K562 (cell line): ENCODE results near the gene BBS1. TPM values are rescaled to one million over a fixed set of nuclear protein-coding genes. Genes with fewer than 3 reads are reported as not detected.

ENCODE experiments used
- ATAC-seq: fragments of 200-7000 bp; cut with Tn5 transposase; 3 replicates; pipeline ENCODE4 v1.9.1; 2020; ENCODE audit warnings: moderate library complexity
- BruUV-seq: library from RNA; stranded (reverse); fragments of 400-500 nt; replicated peaks from 2 replicates; lab custom pipeline; 2021; lab: Mats Ljungman, UMichigan
- CTCF ChIA-PET: fragments of 300-600 bp; formaldehyde crosslinking; extraction: SDS; loops from one replicate; lab custom pipeline; 2021; ENCODE audit warnings: low intra/inter-chr PET ratio; lab: Yijun Ruan, JAX
- POLR2A ChIA-PET: fragments of 300-600, 350-650 bp; sonication (Branson Sonifier 250); formaldehyde crosslinking; extraction: SDS; loops from one replicate; lab custom pipeline; 2021; ENCODE audit warnings: antibody characterized with exemption, inconsistent platforms; lab: Yijun Ruan, JAX
- DNase-seq, 4 experiments: peaks; one replicate each; pipeline versions ENCODE4 v3.0.0 to v3.0.0-alpha.2; 2011 to 2018; ENCODE audit warnings: low spot score in 3 of 4, mixed read lengths in 3 of 4; ENCODE audit errors: extremely low read depth in 1 of 4
- FAIRE-seq: peaks from 2 replicates; lab custom pipeline; 2011; peaks lifted over from hg19 to GRCh38; lab: Jason Lieb, UNC
- H2AFZ ChIP-seq: 2 replicates; pipeline ENCODE4 v1.6.0; 2011; ENCODE audit warnings: low read depth, low read length, control low read depth, inconsistent platforms
- H3K27ac ChIP-seq: fragments of 200-600 bp; 3 replicates; pipeline ENCODE4 v1.8.0; 2011; ENCODE audit warnings: low read depth, mild to moderate bottlenecking, control low read depth, inconsistent platforms, low read length, moderate library complexity, mixed read lengths; ENCODE audit errors: extremely low read depth
- H3K27me3 ChIP-seq, 2 experiments: fragments of 300-600 bp in 1 of 2; 2 replicates in 1 of 2; 3 replicates in 1 of 2; pipeline versions ENCODE4 v1.6.0 to v1.8.0; 2011; ENCODE audit warnings: inconsistent platforms in 2 of 2, low read length in 2 of 2, mild to moderate bottlenecking in 1 of 2, mixed read lengths in 1 of 2, moderate library complexity in 1 of 2; ENCODE audit not compliant: control insufficient read depth in 2 of 2, insufficient read depth in 2 of 2
- H3K36me3 ChIP-seq: fragments of 300-600 bp; 3 replicates; pipeline ENCODE4 v1.8.0; 2011; ENCODE audit warnings: mild to moderate bottlenecking, low read length, inconsistent platforms; ENCODE audit not compliant: control insufficient read depth, insufficient read depth
- H3K4me1 ChIP-seq, 2 experiments: fragments of 200-600 bp in 1 of 2; replicated peaks in 1 of 2; 2 replicates in 1 of 2; 3 replicates in 1 of 2; pipeline versions ENCODE4 v1.5.1 to v1.8.0; 2011; ENCODE audit warnings: inconsistent platforms in 2 of 2, low read length in 2 of 2, mild to moderate bottlenecking in 1 of 2, mixed read lengths in 1 of 2, moderate library complexity in 1 of 2; ENCODE audit not compliant: control insufficient read depth in 2 of 2, insufficient read depth in 2 of 2
- H3K4me2 ChIP-seq: 2 replicates; pipeline ENCODE4 v1.6.1; 2011; ENCODE audit warnings: low read length, control low read depth, inconsistent platforms, mixed read lengths; ENCODE audit not compliant: insufficient read depth
- H3K4me3 ChIP-seq: fragments of 200-600 bp; sonication (generic), shearing (Covaris generic); 2 replicates; pipeline ENCODE4 v1.5.1; 2016; ENCODE audit warnings: control low read depth, inconsistent platforms
- H3K79me2 ChIP-seq: fragments of 200-600 bp; 3 replicates; pipeline ENCODE4 v1.8.0; 2011; ENCODE audit warnings: low read length, inconsistent platforms; ENCODE audit not compliant: control insufficient read depth, insufficient read depth
- H3K9ac ChIP-seq, 2 experiments: 2 replicates each; pipeline versions ENCODE4 v1.6.0 to v1.6.1; 2011; ENCODE audit warnings: low read depth in 2 of 2, low read length in 2 of 2, control low read depth in 1 of 2, inconsistent platforms in 1 of 2, mild to moderate bottlenecking in 1 of 2, mixed read lengths in 1 of 2; ENCODE audit not compliant: insufficient read depth in 1 of 2
- H3K9me1 ChIP-seq: one replicate; pipeline ENCODE4 v1.6.0; 2011; ENCODE audit warnings: inconsistent platforms, mild to moderate bottlenecking, low read length, moderate library complexity; ENCODE audit not compliant: control insufficient read depth, insufficient read depth
- H3K9me3 ChIP-seq: replicated peaks from 2 replicates; pipeline ENCODE4 v1.5.1; 2011; ENCODE audit warnings: low read depth, low read length, inconsistent platforms; ENCODE audit not compliant: control insufficient read depth, insufficient read depth
- H4K20me1 ChIP-seq: replicated peaks from 2 replicates; pipeline ENCODE4 v1.6.1; 2011; ENCODE audit warnings: low read length, inconsistent platforms, mixed read lengths; ENCODE audit not compliant: control insufficient read depth, insufficient read depth
- ADNP ChIP-seq: fragments of 200-800 bp; sonication (Bioruptor generic); IDR thresholded peaks from 2 replicates; pipeline ENCODE4 v1.6.1; 2016; ENCODE audit warnings: missing genetic modification characterization, missing compliant biosample characterization
- BCOR ChIP-seq: fragments of 450-650 bp; IDR thresholded peaks from 2 replicates; pipeline ENCODE4 v1.6.1; 2016
- HMG20A ChIP-seq: fragments of 450-650 bp; formaldehyde crosslinking; conservative IDR thresholded peaks from 2 replicates; pipeline ENCODE4 v1.4.0; 2020; ENCODE audit warnings: mild to moderate bottlenecking, mixed read lengths
- ILK ChIP-seq: fragments of 450-650 bp; IDR thresholded peaks from 2 replicates; pipeline ENCODE4 v1.6.1; 2016; ENCODE audit warnings: missing genetic modification characterization, low read depth, mild to moderate bottlenecking, missing compliant biosample characterization, moderate library complexity, borderline replicate concordance
- KDM1A ChIP-seq, 2 experiments: fragments of 450-650 bp; IDR thresholded peaks; 2 replicates each; pipeline ENCODE4 v1.6.1; 2016; ENCODE audit warnings: mild to moderate bottlenecking in 2 of 2
- KLF6 ChIP-seq: fragments of 250-450 bp; sonication (Bioruptor Pico); IDR thresholded peaks from 2 replicates; pipeline ENCODE4 v1.4.0; 2020; ENCODE audit warnings: mild to moderate bottlenecking, moderate library complexity, borderline replicate concordance
- RBBP5 ChIP-seq: fragments of 200-600 bp; sonication (generic); IDR thresholded peaks from 2 replicates; pipeline ENCODE4 v1.6.1; 2012; ENCODE audit warnings: borderline replicate concordance, mild to moderate bottlenecking, low read length, control low read depth, inconsistent platforms; ENCODE audit not compliant: insufficient read depth, poor library complexity, severe bottlenecking
- RBM25 ChIP-seq: fragments of 200-400 bp; formaldehyde crosslinking; IDR thresholded peaks from 2 replicates; pipeline ENCODE4 v1.6.1; 2018; ENCODE audit warnings: low read length, low read depth, moderate library complexity; ENCODE audit not compliant: severe bottlenecking
- SAP30 ChIP-seq: fragments of 200-600 bp; sonication (generic); IDR thresholded peaks from 2 replicates; pipeline ENCODE4 v1.6.1; 2012; ENCODE audit warnings: borderline replicate concordance, low read depth, mild to moderate bottlenecking, moderate library complexity, low read length, control low read depth, inconsistent platforms; ENCODE audit not compliant: insufficient read depth, poor library complexity, severe bottlenecking
- SMARCE1 ChIP-seq: fragments of 450-650 bp; IDR thresholded peaks from 2 replicates; pipeline ENCODE4 v1.7.1; 2016; ENCODE audit warnings: mild to moderate bottlenecking
- SNRNP70 ChIP-seq: fragments of 200-400 bp; formaldehyde crosslinking; optimal IDR thresholded peaks from 2 replicates; pipeline ENCODE3; 2017; ENCODE audit warnings: low read depth, low read length
- TAF1 ChIP-seq: IDR thresholded peaks from 2 replicates; pipeline ENCODE4 v1.6.1; 2011; ENCODE audit warnings: mild to moderate bottlenecking, low read length, moderate library complexity; ENCODE audit not compliant: insufficient read depth, control insufficient read depth, severe bottlenecking; ENCODE audit errors: extremely low read depth
- ZNF133 ChIP-seq: fragments of 250-450 bp; sonication (Bioruptor Pico); IDR thresholded peaks from 2 replicates; pipeline ENCODE4 v1.4.0; 2020; ENCODE audit warnings: mild to moderate bottlenecking
- ZNF717 ChIP-seq: fragments of 250-450 bp; sonication (Bioruptor Pico); IDR thresholded peaks from 2 replicates; pipeline ENCODE4 v1.5.0; 2021
- ZNF75A ChIP-seq: fragments of 450-650 bp; formaldehyde crosslinking; IDR thresholded peaks from 2 replicates; pipeline ENCODE4 v1.4.0; 2020; ENCODE audit warnings: mild to moderate bottlenecking
- ZSCAN29 ChIP-seq: fragments of 450-650 bp; IDR thresholded peaks from 2 replicates; pipeline ENCODE4 v1.6.1; 2017
- WGBS: fragments of 100-300 bp; shearing (Covaris generic); methylation state at CpG from one replicate; pipeline ENCODE4 v1.1.6; 2016; ENCODE audit warnings: low coverage, mixed read lengths; ENCODE audit not compliant: insufficient coverage; ENCODE audit errors: missing lambda C conversion rate; 5-methylcytosine and 5-hydroxymethylcytosine counted together
- in situ Hi-C: fragments of 300-500 bp; cut with MboI; formaldehyde crosslinking; loops from 4 replicates; pipeline ENCODE4 v1.15.0; 2018; ENCODE audit warnings: inconsistent platforms, mixed read lengths
- intact Hi-C: fragments of 100-400 bp; cut with micrococcal nuclease; formaldehyde crosslinking; loops from 2 replicates; pipeline ENCODE4 v1.14.2; 2022
- polyA plus RNA-seq, 8 experiments: library from polyadenylated mRNA; depleted of rRNA in 4 of 8; stranded (reverse) in 5 of 8; unstranded in 3 of 8; fragments of >200 nt; fragmentation: Nextera tagmentation in 2 of 8; fragmentation: Illumina TruSeq in 1 of 8; extraction: Ambion mirVana in 2 of 8; extraction: Trizol in 1 of 8; gene quantifications; 2 replicates each; pipeline versions ENCODE4 v1.2.1 to v1.2.3, GENCODE V29; 2011 to 2014; ENCODE audit warnings: inconsistent platforms in 1 of 8, missing spikeins in 1 of 8
- total RNA-seq, 7 experiments: library from RNA; depleted of rRNA in 6 of 7; stranded (reverse); fragments of >200 nt in 6 of 7; fragmentation: Illumina TruSeq in 2 of 7; extraction: Trizol in 2 of 7; gene quantifications; 2 replicates each; pipeline versions ENCODE4 v1.2.1 to v1.2.3, GENCODE V29; 2011 to 2021; ENCODE audit warnings: low replicate concordance in 1 of 7
- TF ChIP-seq, protein P1 (sequence below): fragments of 450-650 bp; IDR thresholded peaks from 2 replicates; pipeline ENCODE4 v1.6.1; 2016; ENCODE audit warnings: antibody characterized with exemption

Gene BBS1
- total and polyA plus RNA-seq, 9 of the 15 experiments (the other 6 are each of a cell fraction or from before 2014, with no cell fraction given): 9.0 to 19.8 (median 12.1) TPM

DNA sequence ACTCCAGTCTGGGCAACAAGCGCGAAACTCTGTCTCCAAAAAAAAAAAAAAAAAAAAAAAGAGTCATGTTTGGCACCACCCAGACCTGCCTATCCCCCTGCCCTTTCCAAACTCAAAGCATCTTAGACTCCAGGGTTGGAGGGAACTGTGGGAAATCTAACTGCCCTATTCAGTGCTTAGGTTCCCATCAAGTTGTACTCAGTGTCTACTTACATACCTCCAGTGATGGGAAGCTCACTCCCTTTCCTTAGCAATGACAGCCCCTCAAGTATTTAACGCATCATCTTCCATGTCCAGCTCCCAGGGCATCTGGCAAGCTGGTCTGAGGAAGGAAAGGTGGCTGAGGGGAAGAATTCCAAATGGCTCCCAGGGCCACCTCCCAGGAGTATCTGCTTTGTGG is 39.3 kb downstream of the BBS1 start:
- intact Hi-C loops (no loop called here), in situ Hi-C loops (loop anchor here (10.0 kb wide), 1 partner anchor 265 kb away; no protein-coding TSS in a partner anchor)
- 20% methylated on average over 3 of the region's 3 CpGs for WGBS
- FAIRE-seq: no peak
- no peak overlapping the region for H2AFZ ChIP-seq
- peaks cover 6% of the 10 kb centered on the region; the same call in 1 of the 3 replicates for H3K79me2 ChIP-seq
- H3K9ac ChIP-seq: no peak overlapping the region
- no peak for ATAC-seq
- no peak overlapping the region for H3K4me2 ChIP-seq
- no peaks in the 10 kb centered on the region for H3K9me3 ChIP-seq
- no TSS peak for BruUV-seq
- no peak for DNase-seq
- no peak overlapping the region for H3K27ac ChIP-seq
- CTCF ChIA-PET: no interaction called here
- no peaks in the 10 kb centered on the region for H4K20me1 ChIP-seq
- TF ChIP-seq SAP30 (no peak), ILK (tag) (no peak), RBBP5 (no peak), ZNF717 (no peak), SMARCE1 (no peak), KLF6 (CRISPR knock-in tag) (no peak), KDM1A (IDR thresholded peaks at IDR 0.05) (peak; percentile 35 to 58; a peak in 2 of 4 replicates), TAF1 (no peak), BCOR (peak; percentile 85), ADNP (tag) (no peak), ZSCAN29 (no peak), SNRNP70 (no peak), ZNF75A (CRISPR knock-in tag) (no peak), ZNF133 (CRISPR knock-in tag) (no peak), HMG20A (CRISPR knock-in tag) (no peak), RBM25 (peak; percentile 71)
- TF ChIP-seq, protein P1, sequence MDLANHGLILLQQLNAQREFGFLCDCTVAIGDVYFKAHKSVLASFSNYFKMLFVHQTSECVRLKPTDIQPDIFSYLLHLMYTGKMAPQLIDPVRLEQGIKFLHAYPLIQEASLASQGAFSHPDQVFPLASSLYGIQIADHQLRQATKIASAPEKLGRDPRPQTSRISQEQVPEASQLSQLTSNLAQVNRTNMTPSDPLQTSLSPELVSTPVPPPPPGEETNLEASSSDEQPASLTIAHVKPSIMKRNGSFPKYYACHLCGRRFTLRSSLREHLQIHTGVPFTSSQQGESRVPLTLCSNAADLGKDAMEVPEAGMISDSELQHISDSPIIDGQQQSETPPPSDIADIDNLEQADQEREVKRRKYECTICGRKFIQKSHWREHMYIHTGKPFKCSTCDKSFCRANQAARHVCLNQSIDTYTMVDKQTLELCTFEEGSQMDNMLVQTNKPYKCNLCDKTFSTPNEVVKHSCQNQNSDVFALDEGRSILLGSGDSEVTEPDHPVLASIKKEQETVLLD: no peak
- TF ChIP-seq, all 486 proteins: peak for 3
- POLR2A ChIA-PET: interaction anchor here (0.5 to 1.8 kb wide), 3 partner anchors 10 to 268 kb away, joined by 3 to 7 read pairs (median 4); no protein-coding TSS in a partner anchor
- peaks cover 0 to 4% of the 10 kb centered on the region in 2 experiments; a peak in 1 of 5 replicates for H3K27me3 ChIP-seq
- no peak overlapping the region for H3K4me3 ChIP-seq
- peaks cover 0 to 32% of the 10 kb centered on the region in 2 experiments; a peak in 4 of 5 replicates for H3K4me1 ChIP-seq
- no peaks in the 10 kb centered on the region for H3K36me3 ChIP-seq
- H3K9me1 ChIP-seq: no peaks in the 10 kb centered on the region
